GM12892 (cell line): ENCODE measurements around the gene CHST8.

ENCODE experiments used
- POLR2A ChIP-seq: IDR thresholded peaks from 2 replicates; pipeline ENCODE4 v1.6.1; 2011; ENCODE audit warnings: low read depth, low read length, control low read depth
- POLR2AphosphoS5 ChIP-seq: IDR thresholded peaks from 2 replicates; pipeline ENCODE4 v1.6.1; 2011; ENCODE audit warnings: low read depth, low read length, control low read depth
- TAF1 ChIP-seq: IDR thresholded peaks from 2 replicates; pipeline ENCODE4 v1.6.1; 2011; ENCODE audit warnings: low read depth, mild to moderate bottlenecking, control low read depth, low read length, borderline replicate concordance

DNA sequence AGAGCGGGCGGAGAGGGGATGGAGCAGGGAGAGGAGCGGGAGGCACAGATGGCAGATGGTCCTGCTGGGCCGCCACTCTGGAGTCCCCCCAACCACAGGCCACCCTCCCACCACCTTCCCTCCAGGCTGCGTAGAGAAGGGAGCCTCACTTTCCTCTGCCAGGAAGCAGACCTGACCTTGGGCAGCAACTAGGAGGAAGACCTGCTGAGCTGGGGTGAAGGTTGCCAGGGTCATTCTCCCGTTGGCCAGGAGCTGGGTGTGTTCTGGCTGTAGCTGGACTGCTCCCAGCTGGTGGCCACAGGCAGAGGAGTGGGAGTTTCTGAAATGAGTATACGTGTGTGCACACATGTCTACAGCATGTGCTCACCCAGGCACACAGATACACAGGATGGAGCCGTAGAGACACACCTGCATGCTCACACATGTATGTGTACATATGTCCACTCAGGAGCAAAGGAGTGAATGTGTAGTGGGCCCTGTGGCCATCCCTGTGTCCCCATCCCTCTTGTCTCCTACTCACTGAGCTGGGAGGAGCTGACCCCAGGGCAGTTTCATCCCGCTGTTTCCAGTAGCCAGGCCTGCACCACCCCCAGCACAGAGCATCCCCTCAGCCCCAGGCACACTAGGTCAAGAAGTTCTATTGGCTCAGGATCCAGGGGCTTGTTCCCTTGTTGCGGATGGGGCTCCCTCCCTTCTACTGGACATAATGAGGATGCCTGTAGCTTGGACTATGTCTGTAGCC, 53.0 kb downstream of the CHST8 start:
- TF ChIP-seq POLR2AphosphoS5 = no peak
- TF ChIP-seq TAF1 = no peak
- no peak for TF ChIP-seq POLR2A
